GM21786 (cell line): ENCODE data around the gene MYO15A.

ENCODE experiments used
- ATAC-seq: cut with Tn5 transposase; IDR thresholded peaks from one replicate; pipeline ENCODE4 v1.9.1; 2021; ENCODE audit not compliant: unreplicated experiment

MYO15A gene

DNA sequence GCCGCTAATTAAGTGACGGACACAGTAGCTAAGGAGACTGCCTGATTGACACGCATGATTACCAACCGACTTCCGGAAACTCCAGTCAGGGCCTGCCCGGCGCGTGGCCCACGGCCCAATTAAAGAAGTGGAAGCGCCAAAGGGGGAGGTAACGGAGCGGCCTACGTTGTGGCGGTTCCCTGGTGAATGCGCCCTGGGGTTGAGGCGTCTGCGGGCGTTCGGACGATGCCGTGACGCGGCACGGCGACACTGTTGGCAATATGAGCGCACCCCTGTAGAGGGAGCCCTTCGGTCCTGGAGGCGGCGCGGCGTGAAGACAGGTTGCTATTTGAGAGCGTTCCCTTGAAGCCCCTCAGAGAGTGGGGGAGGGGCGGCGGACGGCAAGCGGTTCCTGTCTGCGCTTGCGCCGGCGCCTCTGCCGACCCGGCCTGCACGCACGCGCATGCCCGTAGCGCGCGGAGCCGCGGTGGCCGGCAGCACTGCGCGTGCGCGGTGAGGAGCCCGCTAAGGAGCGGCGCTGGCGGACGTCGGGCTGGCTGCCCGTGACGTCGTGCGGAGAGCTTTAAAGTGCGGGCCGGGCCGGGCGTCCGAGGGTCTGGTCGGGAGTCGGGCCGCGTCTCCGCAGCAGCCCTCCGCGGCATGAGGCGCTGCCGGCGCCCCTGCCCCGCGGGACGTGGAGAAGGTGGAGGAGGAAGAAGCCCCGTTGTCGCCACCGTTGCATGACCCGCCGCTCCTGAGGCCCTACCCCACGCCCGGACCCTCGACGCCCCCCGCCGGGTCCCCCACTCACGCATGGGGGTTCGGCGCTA lies 75.0 kb downstream of the MYO15A start, which contains the start of gene ALKBH5:
TSS of gene ALKBH5 (plus strand) at position 495 of the 809 bp plus-strand sequence. CDS start 416 bp downstream, outside the sequence.
- peak; percentile 81 for ATAC-seq

- no peak for ATAC-seq
Measured at GRCh38 chr17:18184143-18185031, 75.8 kb downstream of the MYO15A start.

GRCh38 chr17:18185391-18185790 lies 76.8 kb downstream of the MYO15A start:
- no peak for ATAC-seq

DNA sequence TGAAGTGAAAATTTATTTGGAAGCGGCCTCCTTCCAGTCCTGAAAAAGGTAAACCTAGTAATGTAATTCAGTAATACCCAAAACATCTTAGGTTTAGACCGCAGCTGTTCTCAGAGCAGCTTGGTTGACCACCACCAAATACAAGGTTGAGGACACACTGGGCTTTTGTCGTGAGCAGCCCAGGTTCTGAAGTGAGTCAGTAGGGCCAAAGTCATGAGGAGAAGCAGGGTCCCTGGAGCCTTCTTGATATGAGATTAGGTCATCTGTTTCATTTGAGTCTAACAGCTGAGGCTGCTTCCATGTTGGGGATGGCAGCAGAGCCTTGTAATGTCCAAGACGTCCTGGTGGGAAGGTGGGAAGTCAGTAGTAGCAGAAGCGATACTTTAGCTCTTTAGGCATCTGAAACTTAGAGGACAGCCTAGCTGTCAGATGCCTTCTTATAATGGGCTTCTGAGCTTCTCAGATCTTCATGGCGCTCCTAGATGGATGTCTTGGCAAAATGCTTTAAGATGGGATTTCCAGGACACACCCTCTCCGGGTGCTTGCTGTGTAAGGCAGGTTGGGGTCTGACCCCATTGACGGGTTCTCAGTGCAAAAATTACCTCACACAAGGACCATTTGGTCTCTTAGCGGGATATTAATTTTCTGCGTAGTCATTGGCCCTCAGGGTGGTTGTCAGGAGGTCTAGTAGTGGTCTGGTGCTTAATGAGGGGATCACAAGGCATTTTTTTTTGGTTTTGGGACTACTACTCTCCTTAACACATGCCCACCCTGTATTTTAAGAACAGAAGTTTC lies 77.5 kb downstream of the MYO15A start:
- no peak for ATAC-seq

- no peak for ATAC-seq
Measured at GRCh38 chr17:18186627-18186982, 78.0 kb downstream of the MYO15A start.

DNA sequence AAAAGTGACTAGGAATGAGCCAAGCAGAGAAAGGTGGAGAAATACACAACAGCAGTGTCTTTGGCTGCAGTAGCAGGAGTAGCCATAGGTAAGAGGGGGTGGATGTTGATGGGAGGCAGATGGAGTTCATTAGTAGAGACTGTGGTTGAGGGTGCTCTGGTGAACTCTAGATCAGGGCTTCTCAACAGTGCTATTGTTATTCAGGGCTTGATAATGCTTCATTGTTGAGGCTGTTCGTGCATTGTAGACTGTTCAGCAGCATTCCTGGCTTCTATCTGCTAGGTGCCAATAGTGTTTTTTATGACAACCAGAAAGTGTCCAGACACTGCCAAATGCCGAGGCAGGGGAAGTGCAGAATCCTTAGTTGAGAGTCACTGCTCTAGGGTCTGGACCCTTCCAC lies 78.7 kb downstream of the MYO15A start:
- ATAC-seq: no peak

GRCh38 chr17:18187821-18188761 lies 79.5 kb downstream of the MYO15A start:
- no peak for ATAC-seq

DNA sequence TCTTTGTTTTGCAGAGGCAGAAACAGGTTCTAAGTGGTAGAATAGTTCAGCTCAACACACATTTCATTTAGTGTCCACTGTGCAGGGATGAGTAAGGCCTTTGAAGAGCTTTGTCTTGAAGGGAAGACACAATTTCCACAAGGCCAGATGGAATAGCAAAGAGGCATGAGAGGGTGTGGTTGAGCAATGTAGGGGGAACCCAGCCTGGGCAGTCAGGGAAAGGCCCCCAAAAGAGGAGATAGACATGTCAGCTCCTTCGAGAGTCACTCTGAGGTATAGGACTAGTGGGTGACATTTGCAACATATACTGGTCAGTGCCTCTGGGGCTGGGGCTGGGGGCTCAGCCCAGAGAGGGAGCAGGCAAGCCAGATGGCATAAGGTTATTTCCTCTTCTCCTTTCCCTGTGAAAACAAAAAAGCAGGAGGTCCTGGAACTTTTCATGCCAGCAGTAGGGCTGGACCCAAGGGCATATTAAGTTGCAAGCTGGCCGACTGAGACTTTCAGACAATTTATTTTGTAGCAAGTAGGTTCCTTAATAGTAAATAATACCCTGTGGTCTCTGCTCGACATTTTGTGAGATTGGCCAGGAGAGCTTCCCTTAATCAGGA lies 82.2 kb downstream of the MYO15A start:
- no peak for ATAC-seq

DNA sequence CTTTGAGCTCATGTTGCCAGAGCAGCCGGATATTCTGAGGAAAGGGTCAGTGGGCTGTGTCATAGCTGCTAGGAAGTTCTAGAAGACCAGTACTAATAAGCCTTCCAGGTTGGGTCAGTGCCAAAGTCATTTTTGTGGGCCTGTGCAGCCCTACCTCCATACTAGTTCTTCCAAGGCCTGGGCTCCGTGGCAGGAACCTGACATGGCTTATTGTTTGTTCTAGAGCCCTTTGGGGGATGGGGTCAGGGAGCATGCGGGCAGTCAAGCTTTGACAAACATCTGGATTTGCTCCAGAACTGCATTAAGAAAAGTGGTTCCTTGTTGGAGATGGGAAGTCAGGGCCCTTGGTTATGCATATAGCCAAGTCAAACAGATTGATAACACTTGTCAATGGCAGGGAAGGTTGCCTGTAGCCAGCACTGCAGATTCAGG lies 82.7 kb downstream of the MYO15A start:
- ATAC-seq: no peak

DNA sequence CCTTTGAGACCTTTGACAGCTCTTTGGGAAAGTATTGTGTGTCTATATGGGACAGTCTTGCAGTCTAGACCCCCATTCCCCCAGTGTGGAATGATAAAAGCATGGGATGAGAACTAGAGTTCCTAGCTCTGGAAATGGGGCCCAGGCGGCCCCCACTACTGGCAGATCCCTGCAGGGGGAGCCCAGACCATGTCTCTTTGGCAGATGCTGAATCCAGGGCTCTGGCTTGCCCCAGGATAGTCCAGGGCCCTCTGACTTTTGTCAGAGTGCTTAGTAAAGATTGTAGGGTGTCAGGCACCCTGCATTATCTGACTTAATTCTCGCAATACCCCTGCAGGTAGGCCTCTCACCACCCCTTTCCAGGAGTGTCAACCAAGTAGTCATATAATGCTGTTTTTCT lies 83.4 kb downstream of the MYO15A start:
- no peak for ATAC-seq

- no peak for ATAC-seq
Measured at GRCh38 chr17:18194394-18194793, 85.8 kb downstream of the MYO15A start.

DNA sequence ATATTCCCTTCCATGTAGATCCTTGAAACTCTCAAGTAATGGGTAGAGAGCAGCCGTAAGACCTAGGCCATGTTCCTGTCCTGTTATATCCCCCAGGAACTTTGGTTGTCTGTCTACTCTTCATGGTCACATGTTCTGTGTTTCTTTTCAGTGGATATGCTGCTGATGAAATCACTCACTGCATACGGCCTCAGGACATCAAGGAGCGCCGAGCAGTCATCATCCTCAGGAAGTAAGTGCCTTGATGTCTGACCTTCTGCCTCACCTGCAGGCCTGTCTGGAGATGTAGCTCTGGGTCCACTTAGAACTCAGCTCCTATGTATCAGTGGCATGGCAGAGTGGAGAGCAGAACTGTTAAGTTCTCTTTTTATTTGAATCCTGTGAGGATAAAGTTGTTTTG lies 86.2 kb downstream of the MYO15A start:
- no peak for ATAC-seq

DNA sequence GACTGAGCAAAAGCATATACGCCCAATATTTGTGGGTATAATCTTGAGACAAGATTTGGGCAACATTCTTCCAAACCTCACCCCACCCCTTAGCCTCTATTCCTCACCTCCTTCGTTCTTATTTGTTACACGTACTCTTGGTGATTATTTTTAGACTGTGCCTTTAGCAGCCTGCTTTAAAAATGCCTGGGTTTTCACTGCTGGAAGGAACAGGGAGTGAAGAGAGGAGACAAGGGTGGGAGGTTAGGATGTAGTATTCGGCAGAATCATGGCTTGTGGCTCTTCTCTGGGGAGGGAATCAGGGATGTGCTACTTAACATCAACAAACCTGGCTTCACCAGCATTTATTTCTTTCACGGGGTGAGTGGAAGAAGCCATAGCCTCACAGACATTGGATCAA lies 86.7 kb downstream of the MYO15A start:
- no peak for ATAC-seq

- no peak for ATAC-seq
Measured at GRCh38 chr17:18197535-18198194, 89.1 kb downstream of the MYO15A start.

DNA sequence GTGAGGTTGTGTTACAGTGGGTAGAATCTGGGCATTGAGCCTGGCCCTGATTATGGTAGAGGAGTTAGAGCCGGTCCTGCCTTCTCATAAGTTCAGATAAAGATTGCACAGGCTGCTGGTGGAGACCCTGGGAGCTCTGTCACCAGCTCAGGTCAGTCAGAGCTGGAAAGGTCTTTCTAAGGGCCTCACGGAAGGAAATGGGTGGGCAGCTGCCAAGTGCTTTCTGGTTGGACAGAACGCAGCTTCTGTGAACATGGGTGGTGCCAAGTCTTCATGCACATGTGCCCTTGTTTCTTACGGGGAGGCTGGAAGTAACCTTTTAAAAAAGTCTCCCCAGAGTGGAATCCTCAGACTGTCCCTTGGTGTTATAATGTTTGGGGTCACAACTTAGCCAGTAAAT lies 90.0 kb downstream of the MYO15A start:
- no peak for ATAC-seq

DNA sequence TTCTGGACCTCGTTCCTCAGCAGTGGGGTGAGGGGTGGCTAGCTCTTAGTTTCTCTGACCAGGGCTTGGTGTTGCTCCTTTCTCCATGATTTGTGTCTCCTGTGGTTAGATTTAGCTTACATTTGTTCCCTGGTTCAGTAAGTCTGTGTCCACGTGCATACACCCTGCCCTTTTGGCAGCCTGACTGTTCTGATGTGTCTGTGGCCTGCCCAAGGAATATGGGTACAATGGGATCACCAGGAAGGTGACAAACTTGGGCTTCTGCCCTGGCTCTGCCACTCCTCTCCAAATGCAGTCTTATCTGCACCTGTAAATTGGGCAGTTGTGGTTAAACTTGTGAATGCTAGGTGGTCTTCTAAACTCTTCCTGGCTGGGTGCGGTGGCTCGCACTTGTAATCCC lies 92.6 kb downstream of the MYO15A start:
- no peak for ATAC-seq

DNA sequence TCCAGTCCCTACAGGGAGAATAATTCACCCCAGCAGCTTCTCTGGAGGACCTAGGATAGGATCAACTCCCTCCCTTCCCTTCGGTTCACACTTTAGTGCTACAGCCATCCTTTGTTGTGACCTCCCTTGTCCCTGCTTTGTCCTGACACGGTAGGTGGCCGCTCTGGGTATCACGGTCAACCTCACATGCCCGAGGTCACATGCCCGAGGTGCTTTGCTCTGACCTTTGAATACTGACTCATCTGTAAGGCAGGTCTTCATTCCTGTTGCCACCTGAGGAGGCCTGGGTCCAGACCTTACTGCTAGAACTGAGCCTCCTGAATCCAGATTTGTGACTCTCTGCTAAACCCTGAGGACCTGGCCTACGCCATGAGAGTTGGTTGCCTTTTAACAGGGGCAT lies 94.8 kb downstream of the MYO15A start:
- no peak for ATAC-seq

GRCh38 chr17:18205861-18206260 lies 97.3 kb downstream of the MYO15A start:
- ATAC-seq: no peak

DNA sequence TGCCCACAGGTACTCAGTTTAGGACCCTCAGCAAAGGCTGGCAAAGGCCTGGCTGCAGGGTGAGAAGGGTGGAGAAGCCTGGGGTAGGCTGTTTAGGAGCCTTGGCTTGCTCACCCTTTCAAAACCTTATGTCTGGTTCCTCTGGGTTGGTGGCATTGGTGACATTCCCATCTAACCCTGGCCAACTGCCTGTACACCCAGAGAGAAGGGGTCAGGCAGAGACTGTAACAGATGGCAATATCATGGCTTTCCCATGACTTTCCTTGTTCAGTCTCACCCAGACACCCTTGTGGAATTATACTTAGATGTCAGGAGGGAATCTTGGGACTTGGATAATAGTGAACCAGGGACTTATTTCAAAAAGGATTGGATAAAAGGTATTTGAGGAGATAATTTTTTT lies 98.4 kb downstream of the MYO15A start:
- ATAC-seq: no peak
